Right ventricle myocardium inferior (tissue), 1 donor: Measurements from ENCODE around the gene SERBP1. TPM values are rescaled to one million over a fixed set of nuclear protein-coding genes. Genes with fewer than 3 reads are reported as not detected.
"Not testable (repeated sequence)": the region's sequence is repeated elsewhere in the genome, so short reads cannot be mapped to it uniquely, and the experiment has no call there.

Experiments used
- ATAC-seq: fragments of 200-7000 bp; cut with Tn5 transposase; one replicate; pipeline ENCODE4 v1.9.1; 2020; ENCODE audit warnings: mild to moderate bottlenecking, moderate library complexity
- DNase-seq: peaks from one replicate; pipeline ENCODE4 v3.0.0; 2021; ENCODE audit errors: missing footprints
- intact Hi-C: fragments of 100-400 bp; cut with DNase I; formaldehyde crosslinking; loops from one replicate; pipeline ENCODE4 v1.11.0; 2022
- total RNA-seq: library from RNA; stranded (reverse); fragmentation: NEBNext Ultra II Directional; extraction: Animal tissue kit (Norgen Biotek cat#: 25700); gene quantifications from one replicate; pipeline ENCODE4 v1.2.1, GENCODE V29; 2021
- donor health status: DM: no; HTN: yes; CAD: no; lungs with severe emphysema.

The SERBP1 gene
- total RNA-seq, 1 donor from 2014 or later, result 123 TPM

GRCh38 chr1:67418839-67419586 is 11.2 kb downstream of the SERBP1 start:
- ATAC-seq (no peak), DNase-seq (no peak)
- intact Hi-C loops, result no loop called here

DNA sequence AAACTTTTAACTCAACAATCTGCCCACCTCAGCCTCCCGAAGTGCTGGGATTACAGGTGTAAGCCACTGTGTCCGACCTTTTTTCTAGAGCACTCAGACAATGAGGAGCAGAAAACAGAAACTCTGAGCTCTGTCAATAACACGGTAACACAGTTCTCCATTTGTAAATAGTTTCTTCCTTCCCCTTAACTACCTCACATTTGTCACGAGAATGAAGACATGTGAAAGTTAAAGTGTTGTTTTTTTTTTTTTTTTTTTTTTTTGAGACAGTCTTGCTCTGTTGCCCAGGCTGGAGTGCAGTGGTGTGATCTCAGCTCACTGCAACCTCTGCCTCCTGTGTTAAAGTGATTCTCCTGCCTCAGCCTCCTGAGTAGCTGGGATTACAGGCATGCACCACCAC is 12.5 kb downstream of the SERBP1 start:
- intact Hi-C loops, DNase-seq, ATAC-seq: not testable (repeated sequence)

DNA sequence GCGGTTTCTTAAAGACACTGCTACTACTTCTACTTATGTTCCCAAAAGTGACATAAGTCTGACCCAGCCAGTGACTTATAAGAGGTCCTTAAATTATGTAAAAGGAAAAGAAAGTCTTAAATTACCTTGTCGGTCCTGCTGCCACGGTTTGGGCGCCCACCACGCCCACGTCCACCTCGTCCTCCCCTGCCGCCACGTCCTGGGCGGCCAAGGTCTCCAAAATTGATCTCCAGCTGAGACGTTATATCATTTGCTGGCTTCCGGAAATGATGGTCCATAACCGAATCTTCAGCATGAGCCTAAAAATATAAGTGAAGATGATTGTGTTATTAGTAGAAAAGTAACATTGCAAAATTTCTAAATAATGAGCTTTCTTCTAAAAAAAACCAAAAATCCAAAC is 15.2 kb downstream of the SERBP1 start:
- intact Hi-C loops, result no loop called here
- no peak for DNase-seq
- ATAC-seq, result no peak

GRCh38 chr1:67414574-67414973 is 15.6 kb downstream of the SERBP1 start:
- DNase-seq, result no peak
- no peak for ATAC-seq
- intact Hi-C loops, result no loop called here

- DNase-seq, ATAC-seq, intact Hi-C loops: not testable (repeated sequence)
Measured at GRCh38 chr1:67413101-67413500, 17.1 kb downstream of the SERBP1 start.

- intact Hi-C loops, result no loop called here
- DNase-seq, result no peak
- no peak for ATAC-seq
Measured at GRCh38 chr1:67408148-67408547, 22.1 kb downstream of the SERBP1 start.

DNA sequence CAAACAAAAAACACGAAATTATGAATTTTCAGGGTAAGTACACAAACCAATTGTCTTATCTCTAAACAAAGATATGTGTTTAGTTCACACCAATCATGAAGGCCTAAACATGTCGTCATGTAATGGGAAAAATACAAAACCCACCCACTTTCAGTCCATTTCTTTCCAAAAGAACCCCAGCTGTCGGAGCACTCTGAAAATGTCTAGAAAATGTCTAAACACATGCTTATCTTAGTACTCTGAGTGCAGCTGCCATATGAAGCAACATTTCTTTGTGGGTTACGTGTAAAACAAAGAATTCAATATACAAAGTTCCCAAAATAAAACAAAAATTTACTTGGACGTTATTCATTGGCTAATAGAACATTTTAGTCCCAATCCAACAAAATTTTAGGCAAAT is 22.7 kb downstream of the SERBP1 start:
- DNase-seq (no peak), ATAC-seq (peak; percentile 72)
- intact Hi-C loops, result no loop called here

DNA sequence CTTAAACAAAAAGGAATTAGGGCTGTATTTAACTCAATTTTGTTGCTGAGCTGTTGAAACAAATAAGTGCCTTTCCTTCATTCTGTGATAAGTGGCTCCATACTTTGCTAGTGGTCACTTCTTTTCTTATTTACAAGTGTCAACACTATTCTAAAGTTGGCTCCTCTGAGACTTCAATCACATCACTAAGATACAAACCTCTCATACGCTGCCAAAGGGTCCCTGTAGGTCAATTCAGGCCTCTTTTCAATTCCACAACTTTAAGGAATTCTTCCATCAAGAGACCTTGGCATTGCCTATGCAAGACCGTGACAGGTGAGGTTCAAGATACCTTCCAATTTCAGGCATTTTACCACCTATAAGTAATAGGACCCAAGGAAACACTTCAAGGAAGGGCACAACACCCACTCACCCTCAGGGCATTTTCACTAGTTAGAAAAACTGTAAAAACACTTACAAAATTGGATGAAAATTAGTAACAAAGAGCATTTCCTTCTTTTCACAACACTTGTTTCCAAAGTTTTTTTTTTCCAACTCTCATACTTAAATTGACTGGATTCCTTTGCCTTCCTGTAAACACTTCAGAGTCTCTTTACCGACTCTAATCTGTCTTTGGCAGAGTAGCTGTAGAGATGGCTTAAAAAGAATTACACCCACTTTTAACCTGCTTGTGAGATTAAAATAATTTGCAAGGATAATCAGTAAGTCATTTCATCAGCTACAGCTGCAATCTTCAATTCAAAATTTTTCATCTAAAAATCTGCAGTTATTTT is 24.5 kb downstream of the SERBP1 start:
- intact Hi-C loops, result no loop called here
- ATAC-seq (no peak), DNase-seq (no peak)

DNA sequence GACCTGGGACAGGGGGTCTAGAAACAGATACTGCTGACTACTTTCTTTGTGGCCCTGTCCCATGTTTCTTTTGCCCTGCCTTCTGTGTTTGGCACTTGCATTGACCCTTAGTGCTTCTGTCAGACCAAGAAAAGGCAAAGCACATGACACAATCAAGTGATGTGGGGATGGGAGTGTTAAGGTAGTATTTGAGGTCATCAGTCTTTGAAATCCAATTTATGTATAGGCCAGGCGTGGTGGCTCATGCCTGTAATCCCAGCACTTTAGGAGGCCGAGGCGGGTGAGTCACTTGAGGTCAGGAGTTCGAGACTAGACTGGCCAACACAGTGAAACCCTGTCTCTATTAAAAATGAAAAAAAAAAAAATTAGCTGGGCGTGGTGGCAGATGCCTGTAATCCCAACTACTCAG is 26.0 kb downstream of the SERBP1 start:
- ATAC-seq (no peak), DNase-seq (no peak)
- intact Hi-C loops, result no loop called here

GRCh38 chr1:67401443-67401842 is 28.8 kb downstream of the SERBP1 start:
- DNase-seq (no peak), ATAC-seq (no peak)
- intact Hi-C loops, result no loop called here

GRCh38 chr1:67400029-67400786 is 30.0 kb downstream of the SERBP1 start:
- DNase-seq, intact Hi-C loops, ATAC-seq: not testable (repeated sequence)

GRCh38 chr1:67399199-67399993 is 30.8 kb downstream of the SERBP1 start:
- DNase-seq (no peak), ATAC-seq (no peak)
- intact Hi-C loops, result no loop called here

- ATAC-seq, result no peak
- intact Hi-C loops, result no loop called here
- no peak for DNase-seq
Measured at GRCh38 chr1:67394548-67394947, 35.7 kb downstream of the SERBP1 start.

- DNase-seq, result no peak
- intact Hi-C loops, result no loop called here
- ATAC-seq, result peak; percentile 26
Measured at GRCh38 chr1:67393737-67394136, 36.5 kb downstream of the SERBP1 start.

DNA sequence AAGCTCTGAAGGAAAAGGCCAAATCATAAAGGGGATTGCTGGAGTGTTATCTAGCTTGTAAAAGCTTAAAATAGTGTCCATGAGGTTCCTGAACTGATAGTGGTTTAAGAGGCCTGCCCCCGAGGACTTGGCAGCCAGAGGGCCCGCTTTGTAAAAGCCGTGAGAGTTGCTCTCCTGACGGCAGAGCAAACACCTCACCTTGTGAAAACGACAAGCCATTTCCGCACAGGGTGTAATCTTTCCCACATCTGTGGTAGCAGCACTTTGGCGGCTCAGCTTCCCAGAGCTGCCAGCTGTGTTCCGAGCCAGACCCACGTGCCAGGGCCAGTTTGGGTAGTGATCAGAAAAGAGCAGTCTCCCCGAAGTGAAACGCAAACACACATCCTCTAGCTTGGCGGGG is 37.0 kb downstream of the SERBP1 start:
- no peak for DNase-seq
- intact Hi-C loops, result no loop called here
- peak; percentile 69 for ATAC-seq

DNA sequence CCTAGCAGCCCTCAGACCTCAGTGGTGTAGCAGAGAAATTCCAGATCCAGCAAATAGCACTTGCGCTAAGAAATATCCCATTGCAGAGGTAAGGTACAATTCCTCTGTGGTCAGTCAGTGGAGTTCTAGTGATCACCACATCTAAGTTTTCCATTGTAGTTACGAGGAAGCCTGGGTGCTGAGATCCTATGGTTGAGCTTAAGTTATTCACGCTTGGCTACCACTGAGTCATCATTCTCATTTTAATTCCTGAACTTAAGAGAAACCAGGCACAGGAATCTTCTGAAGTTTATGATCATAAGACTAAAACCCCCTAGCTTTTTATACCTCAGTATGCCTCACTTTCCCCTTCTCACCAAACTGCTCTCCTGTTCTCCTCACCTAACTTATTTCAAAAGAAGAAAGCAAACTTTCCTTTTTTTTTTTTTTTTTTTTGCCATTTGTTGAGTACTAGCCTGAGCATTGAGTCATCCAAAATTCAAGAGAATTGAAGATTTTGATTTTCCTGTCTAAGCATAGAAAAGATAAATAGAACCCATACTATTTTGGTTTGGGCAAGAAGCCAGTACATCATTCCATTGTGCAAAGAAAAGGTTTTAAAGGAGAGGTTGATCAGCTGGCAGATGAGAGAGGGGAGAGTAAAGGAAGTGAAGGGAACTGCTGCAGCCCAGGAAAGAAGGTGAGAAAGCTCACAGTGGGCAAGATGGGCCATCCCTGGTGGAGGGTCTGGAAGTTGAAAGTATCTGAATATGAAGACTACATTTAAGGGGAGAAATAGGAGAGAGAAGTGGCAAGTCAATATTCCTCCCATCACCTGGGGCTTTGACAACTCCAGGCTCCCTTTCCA is 39.9 kb downstream of the SERBP1 start:
- ATAC-seq (no peak), DNase-seq (no peak)
- intact Hi-C loops, result no loop called here

DNA sequence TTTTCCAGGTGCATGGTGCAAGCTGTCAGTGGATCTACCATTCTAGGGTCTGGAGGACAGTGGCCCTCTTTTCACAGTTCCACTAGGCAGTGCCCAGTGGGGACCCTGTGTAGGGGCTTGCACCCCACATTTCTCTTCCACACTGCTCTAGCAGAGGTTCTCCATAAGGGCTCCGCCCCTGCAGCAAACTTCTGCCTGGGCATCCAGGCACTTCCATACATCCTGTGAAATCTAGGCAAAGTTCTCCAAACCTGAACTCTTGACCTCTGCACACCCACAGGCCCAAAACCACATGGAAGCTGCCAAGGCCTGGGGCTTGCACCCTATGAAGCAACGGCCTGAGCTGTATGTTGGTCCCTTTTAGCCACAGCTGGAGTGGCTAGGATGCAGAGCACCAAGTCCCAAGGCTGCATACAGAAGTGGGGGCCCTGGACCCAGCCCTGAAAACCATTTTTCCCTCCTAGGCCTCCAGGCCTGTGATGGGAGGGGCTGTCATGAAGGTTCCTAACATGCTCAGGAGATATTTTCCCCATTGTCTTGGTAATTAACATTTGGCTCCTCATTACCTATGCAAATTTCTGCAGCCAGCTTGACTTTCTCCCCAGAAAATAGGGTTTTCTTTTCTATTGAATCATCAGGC is 46.1 kb downstream of the SERBP1 start:
- ATAC-seq, result no peak
- intact Hi-C loops, result no loop called here
- DNase-seq, result no peak
